Sigmoid colon (tissue), 7 donors: ENCODE measurements around the gene EPB41L1. TPM values are rescaled to one million over a fixed set of nuclear protein-coding genes. Genes with fewer than 3 reads are reported as not detected.

ENCODE experiments used
- DNase-seq: peaks from one replicate; pipeline ENCODE4 v3.0.0-alpha.2; 2019
- H3K27ac ChIP-seq, 4 donors: fragments of 200-600 bp; sonication (generic); one replicate each; pipeline ENCODE4 v1.5.1; 2016 to 2019; ENCODE audit warnings: mild to moderate bottlenecking in 1 of 4
- H3K27me3 ChIP-seq, 3 donors: fragments of 200-600 bp; sonication (generic); one replicate each; pipeline ENCODE4 v1.5.1; 2019; ENCODE audit warnings: mild to moderate bottlenecking in 1 of 3
- H3K36me3 ChIP-seq, 4 donors: fragments of 200-600 bp; sonication (generic); one replicate each; pipeline ENCODE4 v1.5.1; 2016 to 2019
- H3K4me1 ChIP-seq, 4 donors: fragments of 200-600 bp; sonication (generic); one replicate each; pipeline ENCODE4 v1.5.1; 2017 to 2019
- H3K4me3 ChIP-seq, 4 donors: fragments of 200-600 bp; sonication (generic); one replicate each; pipeline ENCODE4 v1.5.1; 2017 to 2019; ENCODE audit warnings: mild to moderate bottlenecking in 2 of 4, moderate library complexity in 1 of 4
- H3K9me3 ChIP-seq, 4 donors: fragments of 200-600 bp in 3 of 4; sonication (generic) in 3 of 4; one replicate each; pipeline versions ENCODE4 v1.5.1 to v1.6.1; 2013 to 2019
- EP300 ChIP-seq, 4 donors: sonication (generic); formaldehyde crosslinking; IDR thresholded peaks; one replicate each; pipeline ENCODE4 v1.6.1; 2017; ENCODE audit warnings: antibody characterized with exemption in 4 of 4
- POLR2A ChIP-seq, 2 donors: fragments of 450-650 bp; IDR thresholded peaks; one replicate each; pipeline ENCODE4 v1.6.1; 2016; ENCODE audit warnings: antibody characterized with exemption in 2 of 2, mild to moderate bottlenecking in 2 of 2, moderate library complexity in 2 of 2
- POLR2AphosphoS5 ChIP-seq, 4 donors: sonication (generic); formaldehyde crosslinking; IDR thresholded peaks; one replicate each; pipeline ENCODE4 v1.6.1; 2017; ENCODE audit warnings: antibody characterized with exemption in 4 of 4
- WGBS, 2 donors: extraction: QIAGEN DNeasy Blood & Tissue Kit; methylation state at CpG; one replicate each; pipeline ENCODE4 v1.1.7; 2013; 5-methylcytosine and 5-hydroxymethylcytosine counted together
- intact Hi-C: fragments of 100-400 bp; cut with DNase I; formaldehyde crosslinking; loops from one replicate; pipeline ENCODE4 v1.15.1; 2023
- polyA plus RNA-seq, 3 donors: library from polyadenylated mRNA; stranded (reverse); fragments of 200-250 nt; gene quantifications; one replicate each; pipeline ENCODE4 v1.2.3, GENCODE V29; 2013
- total RNA-seq, 4 donors: library from RNA; depleted of rRNA; stranded (reverse); fragments of >200 nt; gene quantifications; one replicate each; pipeline ENCODE4 v1.1.0, GENCODE V29; 2016
- TF ChIP-seq, protein P1 (sequence below), 4 experiments: fragments of 450-650 bp in 3 of 4; fragments of 200-600 bp in 1 of 4; IDR thresholded peaks; one replicate each; pipeline ENCODE4 v1.5.1; 2016 to 2019; ENCODE audit warnings: antibody characterized with exemption in 4 of 4, mild to moderate bottlenecking in 3 of 4, moderate library complexity in 2 of 4
- donor health status: healthy with polysubstance abuse.
- donor health status: Bipolar disorder and iron deficiency.
- donor health status: healthy.

The EPB41L1 gene
- total and polyA plus RNA-seq, 7 donors, result 14.1 to 61.8 (median 19.3) TPM

DNA sequence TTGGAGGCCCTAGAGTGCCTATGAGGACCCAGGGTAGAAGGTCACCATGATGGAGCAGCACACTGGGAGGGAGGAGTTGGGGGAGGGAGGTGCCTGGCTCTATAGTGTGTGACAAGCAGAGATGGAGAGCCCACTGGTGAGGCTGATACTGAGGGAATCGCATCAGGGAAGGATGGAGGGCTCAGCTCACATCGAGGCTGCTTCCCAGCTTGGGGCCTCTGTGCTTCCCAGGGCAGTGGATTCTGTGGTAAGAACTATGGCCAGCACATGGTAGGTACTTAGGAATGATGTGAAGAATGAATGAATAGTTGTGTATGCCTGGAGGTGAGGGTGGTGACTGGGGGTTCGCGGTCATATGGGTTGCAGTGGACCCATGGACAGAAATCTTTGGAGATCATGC lies 1.3 kb upstream of the EPB41L1 start:
- Histone ChIP-seq H3K4me3 (no peak overlapping the region), H3K36me3 (no peaks in the 10 kb centered on the region), H3K27ac (no peak overlapping the region), H3K4me1 (peaks cover 3 to 33% (median 29%) of the 10 kb centered on the region in 4 donors), H3K9me3 (no peaks in the 10 kb centered on the region), H3K27me3 (no peaks in the 10 kb centered on the region)
- TF ChIP-seq POLR2AphosphoS5 (IDR thresholded peaks at IDR 0.05), result no peak
- TF ChIP-seq, protein P1, sequence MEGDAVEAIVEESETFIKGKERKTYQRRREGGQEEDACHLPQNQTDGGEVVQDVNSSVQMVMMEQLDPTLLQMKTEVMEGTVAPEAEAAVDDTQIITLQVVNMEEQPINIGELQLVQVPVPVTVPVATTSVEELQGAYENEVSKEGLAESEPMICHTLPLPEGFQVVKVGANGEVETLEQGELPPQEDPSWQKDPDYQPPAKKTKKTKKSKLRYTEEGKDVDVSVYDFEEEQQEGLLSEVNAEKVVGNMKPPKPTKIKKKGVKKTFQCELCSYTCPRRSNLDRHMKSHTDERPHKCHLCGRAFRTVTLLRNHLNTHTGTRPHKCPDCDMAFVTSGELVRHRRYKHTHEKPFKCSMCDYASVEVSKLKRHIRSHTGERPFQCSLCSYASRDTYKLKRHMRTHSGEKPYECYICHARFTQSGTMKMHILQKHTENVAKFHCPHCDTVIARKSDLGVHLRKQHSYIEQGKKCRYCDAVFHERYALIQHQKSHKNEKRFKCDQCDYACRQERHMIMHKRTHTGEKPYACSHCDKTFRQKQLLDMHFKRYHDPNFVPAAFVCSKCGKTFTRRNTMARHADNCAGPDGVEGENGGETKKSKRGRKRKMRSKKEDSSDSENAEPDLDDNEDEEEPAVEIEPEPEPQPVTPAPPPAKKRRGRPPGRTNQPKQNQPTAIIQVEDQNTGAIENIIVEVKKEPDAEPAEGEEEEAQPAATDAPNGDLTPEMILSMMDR (IDR thresholded peaks at IDR 0.05), result no peak
- TF ChIP-seq EP300 (IDR thresholded peaks at IDR 0.05), result no peak
- TF ChIP-seq POLR2A (IDR thresholded peaks at IDR 0.05), result no peak
- DNase-seq, result no peak
- WGBS, 2 donors, result 91 to 94% methylated on average over 4 of the region's 4 CpGs
- intact Hi-C loops, result loop anchor here (5.0 kb wide), 1 partner anchor 101 kb away; no protein-coding TSS in a partner anchor

DNA sequence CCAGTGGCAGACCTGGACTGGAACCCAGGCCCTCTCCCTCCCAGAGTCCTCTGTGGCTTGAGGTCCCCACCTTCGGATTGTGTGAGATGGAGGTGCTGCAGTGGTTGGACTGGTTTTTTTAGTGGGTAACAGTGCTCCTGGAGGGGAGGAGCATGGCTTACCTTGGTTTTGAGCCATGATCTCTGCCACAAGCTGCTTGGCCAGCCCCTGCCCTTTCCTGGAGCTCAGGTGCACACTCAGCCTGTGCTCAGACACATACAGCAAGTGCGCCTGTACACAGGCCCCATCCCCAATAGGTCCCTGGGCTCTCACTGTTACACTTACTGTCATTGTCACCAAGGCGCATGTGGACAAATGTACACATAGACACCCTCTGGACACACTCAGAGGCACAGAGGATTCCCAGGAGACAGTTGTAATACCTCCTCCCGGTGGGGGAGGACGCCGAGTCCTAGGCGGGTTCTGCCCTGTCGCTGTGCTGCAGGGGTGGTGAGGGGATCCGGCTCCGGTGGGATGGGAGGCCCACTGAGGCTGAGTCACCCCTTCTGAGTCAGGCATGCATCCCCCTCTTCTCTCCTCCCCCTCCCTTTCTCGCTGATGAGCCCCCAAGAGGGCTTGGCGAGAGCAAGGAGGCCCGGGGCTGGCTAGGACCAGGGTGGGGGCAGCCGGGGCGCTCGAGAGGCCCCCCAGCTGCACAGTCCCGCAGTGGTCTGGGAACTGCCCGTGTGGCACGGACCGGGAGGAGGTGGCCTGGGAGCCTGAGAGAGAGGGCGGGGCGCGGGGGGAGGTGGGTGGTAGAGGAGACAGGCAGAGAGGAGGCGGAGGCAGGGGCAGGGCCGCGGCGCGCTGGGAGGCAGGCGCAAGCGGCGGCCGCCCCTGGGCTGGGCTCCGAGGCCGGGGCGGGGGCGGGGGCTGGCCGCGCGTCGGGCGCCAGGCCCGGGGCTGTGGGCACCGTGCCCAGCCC lies 522 bp upstream of the EPB41L1 start:
- Histone ChIP-seq H3K4me1 (peaks cover 3 to 33% (median 29%) of the 10 kb centered on the region in 4 donors), H3K36me3 (no peaks in the 10 kb centered on the region), H3K27me3 (no peaks in the 10 kb centered on the region), H3K27ac (peak overlapping the region; percentile 61 to 84 (median 73)), H3K4me3 (peak overlapping the region; percentile 53 to 83 (median 70)), H3K9me3 (no peaks in the 10 kb centered on the region)
- peak; percentile 92 for DNase-seq
- intact Hi-C loops, result loop anchor here (5.0 kb wide), 1 partner anchor 102 kb away; no protein-coding TSS in a partner anchor
- 5 to 11% methylated on average over 43 of the region's 43 CpGs for WGBS, 2 donors
- TF ChIP-seq EP300 (IDR thresholded peaks at IDR 0.05) (no peak), POLR2A (IDR thresholded peaks at IDR 0.05) (no peak), POLR2AphosphoS5 (IDR thresholded peaks at IDR 0.05) (no peak)
- TF ChIP-seq, protein P1 (IDR thresholded peaks at IDR 0.05), result no peak

DNA sequence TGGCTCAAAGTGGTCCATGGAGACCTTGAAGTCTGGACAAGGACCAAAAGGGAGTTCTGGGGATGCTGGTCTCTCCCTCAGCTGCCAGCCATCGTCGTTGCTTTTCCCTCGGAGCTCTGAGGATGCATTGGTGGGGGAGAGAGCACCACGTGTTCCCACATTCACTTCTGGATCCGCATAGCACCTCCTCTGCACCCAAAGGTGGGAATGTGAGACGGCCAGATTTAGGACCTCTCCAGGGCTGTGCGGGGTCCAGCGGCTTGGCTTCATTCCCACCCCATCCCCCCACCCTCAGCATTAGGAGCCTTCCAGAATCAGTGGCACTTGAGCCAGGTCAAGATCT lies 1.1 kb downstream of the EPB41L1 start:
- Histone ChIP-seq H3K4me3 (no peak overlapping the region), H3K4me1 (peaks cover 3 to 33% (median 29%) of the 10 kb centered on the region in 4 donors)
- WGBS, 2 donors, result 74 to 83% methylated on average over 8 of the region's 8 CpGs

DNA sequence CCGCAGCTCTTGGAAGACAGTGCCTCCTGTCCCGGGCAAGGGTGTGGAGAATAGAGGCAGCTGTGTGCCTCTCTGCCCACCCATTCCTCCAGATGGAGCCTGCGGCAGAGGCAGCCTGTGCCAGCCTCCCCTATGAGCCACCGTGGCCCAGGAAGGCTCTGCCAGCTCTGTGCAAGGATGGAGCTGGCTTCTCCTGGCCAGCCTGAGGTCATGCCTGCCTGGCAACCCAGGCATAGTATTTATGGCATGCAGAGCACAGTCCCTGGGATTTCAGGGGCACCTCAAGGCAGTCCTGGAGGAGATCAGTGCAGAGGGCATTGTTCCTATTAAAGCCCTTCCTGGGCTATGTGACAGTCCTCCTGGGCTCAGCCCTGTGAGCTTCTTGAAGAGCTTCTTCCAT lies 1.5 kb downstream of the EPB41L1 start:
- no peaks in the 10 kb centered on the region for H3K36me3 ChIP-seq
- DNase-seq, result no peak
- WGBS, 2 donors, result 89 to 90% methylated on average over 4 of the region's 4 CpGs
- H3K9me3 ChIP-seq, result no peaks in the 10 kb centered on the region
- TF ChIP-seq, protein P1 (IDR thresholded peaks at IDR 0.05), result no peak
- TF ChIP-seq POLR2AphosphoS5 (IDR thresholded peaks at IDR 0.05) (no peak), EP300 (IDR thresholded peaks at IDR 0.05) (no peak), POLR2A (IDR thresholded peaks at IDR 0.05) (no peak)
- H3K27ac ChIP-seq, result no peak overlapping the region
- intact Hi-C loops, result loop anchor here (1.0 kb wide), 1 partner anchor 43 kb away; no protein-coding TSS in a partner anchor
- H3K27me3 ChIP-seq, result no peaks in the 10 kb centered on the region
- no peak overlapping the region for H3K4me3 ChIP-seq
- H3K4me1 ChIP-seq, result peaks cover 3 to 33% (median 29%) of the 10 kb centered on the region in 4 donors

More for the DNA sequence above, 1.1 kb downstream of the EPB41L1 start:
- no peak for DNase-seq
- TF ChIP-seq POLR2A (IDR thresholded peaks at IDR 0.05) (no peak), POLR2AphosphoS5 (IDR thresholded peaks at IDR 0.05) (no peak), EP300 (IDR thresholded peaks at IDR 0.05) (no peak)
- TF ChIP-seq, protein P1 (IDR thresholded peaks at IDR 0.05), result no peak
- Histone ChIP-seq H3K27me3 (no peaks in the 10 kb centered on the region), H3K9me3 (no peaks in the 10 kb centered on the region), H3K27ac (peak overlapping the region in 3 of 4 donors; percentile 79 to 84 (median 82)), H3K36me3 (no peaks in the 10 kb centered on the region)
- intact Hi-C loops, result no loop called here
